ENCODE measurements around the gene PPP3CA.

DNA sequence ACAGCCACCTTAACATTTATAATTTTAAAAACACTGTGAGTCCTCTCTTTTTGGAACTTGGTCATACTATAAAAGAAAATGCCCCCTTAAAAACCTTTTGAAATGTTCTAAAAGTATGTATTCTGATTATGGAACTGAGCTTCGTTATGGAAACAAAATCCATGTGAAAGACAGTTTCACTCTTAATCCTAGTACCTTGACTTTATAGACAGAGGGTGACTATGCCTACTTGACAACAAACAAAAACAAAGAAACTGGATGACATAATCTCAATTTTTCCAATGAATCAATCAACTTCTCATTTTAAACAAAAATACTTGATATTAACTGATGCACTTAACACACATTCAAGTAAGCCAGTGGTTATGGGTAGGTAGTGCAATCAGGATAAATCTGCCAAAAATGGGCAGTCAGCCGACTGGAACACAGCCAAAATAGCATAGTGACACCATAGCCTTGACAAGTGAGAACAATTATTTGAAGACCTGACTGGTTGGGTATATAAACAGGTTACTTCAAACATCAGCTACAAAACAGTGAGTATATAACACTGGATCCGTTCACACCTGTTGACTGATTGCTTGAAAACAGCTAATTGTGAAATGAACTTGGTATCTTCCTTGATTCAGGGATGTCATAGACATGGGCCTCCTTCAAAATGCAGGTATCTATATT lies 265.5 kb downstream of the PPP3CA start:
- TF ChIP-seq, protein P1, sequence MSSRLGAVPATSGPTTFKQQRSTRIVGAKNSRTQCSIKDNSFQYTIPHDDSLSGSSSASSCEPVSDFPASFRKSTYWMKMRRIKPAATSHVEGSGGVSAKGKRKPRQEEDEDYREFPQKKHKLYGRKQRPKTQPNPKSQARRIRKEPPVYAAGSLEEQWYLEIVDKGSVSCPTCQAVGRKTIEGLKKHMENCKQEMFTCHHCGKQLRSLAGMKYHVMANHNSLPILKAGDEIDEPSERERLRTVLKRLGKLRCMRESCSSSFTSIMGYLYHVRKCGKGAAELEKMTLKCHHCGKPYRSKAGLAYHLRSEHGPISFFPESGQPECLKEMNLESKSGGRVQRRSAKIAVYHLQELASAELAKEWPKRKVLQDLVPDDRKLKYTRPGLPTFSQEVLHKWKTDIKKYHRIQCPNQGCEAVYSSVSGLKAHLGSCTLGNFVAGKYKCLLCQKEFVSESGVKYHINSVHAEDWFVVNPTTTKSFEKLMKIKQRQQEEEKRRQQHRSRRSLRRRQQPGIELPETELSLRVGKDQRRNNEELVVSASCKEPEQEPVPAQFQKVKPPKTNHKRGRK (CRISPR knock-in tag; IDR thresholded peaks at IDR 0.05) = no peak
- TF ChIP-seq TCF7L2 (IDR thresholded peaks at IDR 0.05; ENCODE audit: low read depth, low read length) (no peak), SRSF1 (optimal IDR thresholded peaks at IDR 0.05; ENCODE audit: low read depth, low read length) (no peak)
- TF ChIP-seq, protein P2, sequence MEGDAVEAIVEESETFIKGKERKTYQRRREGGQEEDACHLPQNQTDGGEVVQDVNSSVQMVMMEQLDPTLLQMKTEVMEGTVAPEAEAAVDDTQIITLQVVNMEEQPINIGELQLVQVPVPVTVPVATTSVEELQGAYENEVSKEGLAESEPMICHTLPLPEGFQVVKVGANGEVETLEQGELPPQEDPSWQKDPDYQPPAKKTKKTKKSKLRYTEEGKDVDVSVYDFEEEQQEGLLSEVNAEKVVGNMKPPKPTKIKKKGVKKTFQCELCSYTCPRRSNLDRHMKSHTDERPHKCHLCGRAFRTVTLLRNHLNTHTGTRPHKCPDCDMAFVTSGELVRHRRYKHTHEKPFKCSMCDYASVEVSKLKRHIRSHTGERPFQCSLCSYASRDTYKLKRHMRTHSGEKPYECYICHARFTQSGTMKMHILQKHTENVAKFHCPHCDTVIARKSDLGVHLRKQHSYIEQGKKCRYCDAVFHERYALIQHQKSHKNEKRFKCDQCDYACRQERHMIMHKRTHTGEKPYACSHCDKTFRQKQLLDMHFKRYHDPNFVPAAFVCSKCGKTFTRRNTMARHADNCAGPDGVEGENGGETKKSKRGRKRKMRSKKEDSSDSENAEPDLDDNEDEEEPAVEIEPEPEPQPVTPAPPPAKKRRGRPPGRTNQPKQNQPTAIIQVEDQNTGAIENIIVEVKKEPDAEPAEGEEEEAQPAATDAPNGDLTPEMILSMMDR (CRISPR knock-in tag; IDR thresholded peaks at IDR 0.05) = no peak
